Lower leg skin (tissue), 4 donors: Measurements from ENCODE around the gene KCND1. TPM values are rescaled to one million over a fixed set of nuclear protein-coding genes. Genes with fewer than 3 reads are reported as not detected.

Experiments
- DNase-seq, 2 donors: peaks; one replicate each; pipeline ENCODE4 v3.0.0-alpha.2; 2019; ENCODE audit warnings: low spot score in 2 of 2
- H3K4me3 ChIP-seq: fragments of 200-600 bp; sonication (generic); 2 replicates; pipeline ENCODE4 v1.5.1; 2017; ENCODE audit warnings: mild to moderate bottlenecking, low read depth; ENCODE audit not compliant: poor library complexity, severe bottlenecking
- POLR2A ChIP-seq, 2 donors: fragments of 450-650 bp; IDR thresholded peaks; one replicate each; pipeline ENCODE4 v1.6.1; 2016 to 2017; ENCODE audit warnings: antibody characterized with exemption in 2 of 2, mild to moderate bottlenecking in 1 of 2, moderate library complexity in 1 of 2
- WGBS, 2 donors: methylation state at CpG; one replicate each; pipeline ENCODE4 v1.1.5; 2018; 5-methylcytosine and 5-hydroxymethylcytosine counted together
- intact Hi-C: fragments of 100-400 bp; cut with DNase I; formaldehyde crosslinking; loops from one replicate; pipeline ENCODE4 v1.15.0; 2023; ENCODE audit warnings: low total_unique reads
- total RNA-seq, 4 donors: library from RNA; depleted of rRNA; stranded (reverse); fragments of >200 nt; gene quantifications; one replicate each; pipeline ENCODE4 v1.1.0, GENCODE V29; 2016
- TF ChIP-seq, protein P1 (sequence below), 3 donors: fragments of 450-650 bp; IDR thresholded peaks; one replicate each; pipeline ENCODE4 v1.5.1; 2016; ENCODE audit warnings: antibody characterized with exemption in 3 of 3, mild to moderate bottlenecking in 3 of 3, moderate library complexity in 2 of 3

The KCND1 gene
- total RNA-seq, 4 donors from 2014 or later: 0.08 to 0.72 (median 0.33) TPM

DNA sequence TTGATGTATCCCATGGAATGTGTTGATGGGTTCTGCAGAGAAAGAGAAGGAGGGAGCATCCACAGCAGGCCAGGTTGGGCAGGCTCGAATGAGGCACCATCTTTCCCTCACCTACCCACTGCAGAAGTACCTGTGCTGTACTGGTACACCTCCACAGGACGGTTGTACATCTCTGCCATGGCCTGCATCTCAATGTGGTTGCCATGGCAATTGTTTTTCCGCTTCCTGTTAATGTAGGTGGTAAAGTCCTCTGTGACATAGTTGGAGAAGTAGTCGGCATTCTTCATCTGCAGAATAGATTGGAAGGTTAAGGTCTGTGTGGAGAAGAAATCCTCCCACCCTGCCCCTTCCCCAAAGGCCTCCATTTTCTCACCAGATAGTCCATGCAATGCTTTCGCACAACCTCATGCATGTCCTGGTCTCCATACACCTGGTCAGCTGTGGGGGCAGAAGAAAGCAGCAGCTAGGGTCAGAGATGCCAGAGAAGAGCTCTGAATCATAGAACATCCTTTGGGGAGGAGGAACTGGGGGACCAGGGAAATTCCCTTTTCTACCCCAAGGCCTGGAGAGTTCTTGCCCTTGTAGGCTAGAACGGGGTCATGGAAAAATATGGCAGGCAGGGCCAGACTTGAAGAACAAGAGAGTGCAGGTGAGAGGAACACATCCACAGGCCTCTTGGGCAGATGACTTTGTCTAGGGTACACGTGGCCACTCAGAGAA is 36.9 kb downstream of the KCND1 start:
- TF ChIP-seq, protein P1, sequence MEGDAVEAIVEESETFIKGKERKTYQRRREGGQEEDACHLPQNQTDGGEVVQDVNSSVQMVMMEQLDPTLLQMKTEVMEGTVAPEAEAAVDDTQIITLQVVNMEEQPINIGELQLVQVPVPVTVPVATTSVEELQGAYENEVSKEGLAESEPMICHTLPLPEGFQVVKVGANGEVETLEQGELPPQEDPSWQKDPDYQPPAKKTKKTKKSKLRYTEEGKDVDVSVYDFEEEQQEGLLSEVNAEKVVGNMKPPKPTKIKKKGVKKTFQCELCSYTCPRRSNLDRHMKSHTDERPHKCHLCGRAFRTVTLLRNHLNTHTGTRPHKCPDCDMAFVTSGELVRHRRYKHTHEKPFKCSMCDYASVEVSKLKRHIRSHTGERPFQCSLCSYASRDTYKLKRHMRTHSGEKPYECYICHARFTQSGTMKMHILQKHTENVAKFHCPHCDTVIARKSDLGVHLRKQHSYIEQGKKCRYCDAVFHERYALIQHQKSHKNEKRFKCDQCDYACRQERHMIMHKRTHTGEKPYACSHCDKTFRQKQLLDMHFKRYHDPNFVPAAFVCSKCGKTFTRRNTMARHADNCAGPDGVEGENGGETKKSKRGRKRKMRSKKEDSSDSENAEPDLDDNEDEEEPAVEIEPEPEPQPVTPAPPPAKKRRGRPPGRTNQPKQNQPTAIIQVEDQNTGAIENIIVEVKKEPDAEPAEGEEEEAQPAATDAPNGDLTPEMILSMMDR (IDR thresholded peaks at IDR 0.05): no peak
- no peak for TF ChIP-seq POLR2A (IDR thresholded peaks at IDR 0.05)
- intact Hi-C loops: no loop called here
- DNase-seq: no peak
- WGBS, 2 donors: 76 to 79% methylated on average over 5 to 7 of the region's 7 CpGs
- no peak overlapping the region for H3K4me3 ChIP-seq

- no peak for TF ChIP-seq POLR2A (IDR thresholded peaks at IDR 0.05)
- TF ChIP-seq, protein P1 (IDR thresholded peaks at IDR 0.05): no peak
- intact Hi-C loops: no loop called here
- H3K4me3 ChIP-seq: no peak overlapping the region
- DNase-seq: no peak
- WGBS, 2 donors: 94 to 95% methylated on average over 2 of the region's 2 CpGs
Observed at GRCh38 chrX:48933757-48934156, 37.9 kb downstream of the KCND1 start.

DNA sequence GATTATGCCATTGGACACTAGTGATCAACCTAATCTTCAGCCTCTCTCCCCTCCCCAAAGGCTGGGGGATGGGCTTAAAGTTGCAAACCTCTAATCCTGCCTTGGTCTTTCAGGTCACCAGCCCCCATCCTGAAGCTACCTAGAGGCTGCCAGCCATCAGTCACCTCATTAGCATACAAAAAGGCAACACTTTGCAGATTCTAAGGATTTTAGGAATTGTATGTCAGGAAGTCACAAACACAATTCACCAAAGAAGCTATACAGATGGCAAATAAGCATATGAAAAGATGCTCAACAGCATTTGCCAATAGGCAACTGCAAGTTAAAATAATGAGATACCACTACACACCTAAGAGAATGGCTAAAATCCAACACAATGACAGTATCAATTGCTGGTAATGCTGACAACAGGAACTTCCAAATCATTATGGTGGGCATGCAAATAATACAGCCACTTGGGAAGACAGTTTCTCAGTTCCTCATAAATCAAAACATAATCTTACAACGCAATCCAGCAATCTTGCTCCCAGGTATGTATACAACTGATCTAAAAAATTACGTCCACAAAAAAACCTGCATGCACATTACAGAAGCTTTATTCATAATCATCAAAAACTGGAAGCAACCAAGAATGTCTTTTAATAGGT is 43.8 kb downstream of the KCND1 start:
- 74 to 85% methylated on average over 2 of the region's 2 CpGs for WGBS, 2 donors
- no peak for DNase-seq
- TF ChIP-seq, protein P1 (IDR thresholded peaks at IDR 0.05): no peak
- TF ChIP-seq POLR2A (IDR thresholded peaks at IDR 0.05): no peak
- intact Hi-C loops: no loop called here
- no peak overlapping the region for H3K4me3 ChIP-seq

DNA sequence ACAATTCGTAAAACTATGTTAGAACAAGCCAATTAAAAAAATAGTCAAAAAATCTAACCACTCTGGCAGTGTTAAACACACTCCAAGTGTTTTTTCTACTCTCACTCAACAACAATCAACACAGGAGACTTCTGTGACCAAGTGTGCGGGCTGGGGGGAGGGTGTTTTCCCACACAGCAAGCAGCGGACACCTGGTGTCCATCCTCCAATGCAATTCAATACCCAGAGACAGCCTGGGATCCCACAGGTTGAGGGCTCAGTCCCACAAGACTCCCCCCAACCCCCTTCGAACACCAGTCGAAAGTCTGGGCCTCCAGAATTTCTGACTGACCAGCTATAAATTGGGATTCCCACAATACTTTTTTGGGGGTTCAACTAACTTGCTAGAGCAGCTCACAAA is 44.5 kb downstream of the KCND1 start:
- no peak for DNase-seq
- TF ChIP-seq, protein P1 (IDR thresholded peaks at IDR 0.05): no peak
- no peak for TF ChIP-seq POLR2A (IDR thresholded peaks at IDR 0.05)
- 67 to 83% methylated on average over 5 of the region's 5 CpGs for WGBS, 2 donors
- intact Hi-C loops: no loop called here
- no peak overlapping the region for H3K4me3 ChIP-seq

DNA sequence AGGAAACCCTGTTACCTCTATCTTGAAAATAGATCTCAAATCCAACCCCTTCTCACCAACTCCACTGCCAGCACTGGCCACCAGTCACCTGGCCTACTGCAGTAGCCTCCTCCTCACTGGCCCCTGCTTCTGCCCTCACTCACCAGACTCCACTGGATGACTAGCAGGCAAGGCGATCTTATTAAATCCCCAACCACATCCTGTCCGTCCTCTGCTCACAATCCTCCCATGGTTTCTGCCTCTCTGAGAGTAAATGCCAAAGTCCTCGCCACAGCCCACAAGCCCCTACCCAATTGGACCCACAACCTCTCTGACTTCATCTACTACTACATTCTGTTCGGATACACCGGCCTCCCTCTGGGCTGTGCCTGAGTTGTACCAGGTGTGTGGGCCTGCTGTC is 47.4 kb downstream of the KCND1 start:
- no peak for DNase-seq
- intact Hi-C loops: no loop called here
- 85 to 93% methylated on average over 5 of the region's 5 CpGs for WGBS, 2 donors
- H3K4me3 ChIP-seq: no peak overlapping the region
- TF ChIP-seq, protein P1 (IDR thresholded peaks at IDR 0.05): no peak
- TF ChIP-seq POLR2A (IDR thresholded peaks at IDR 0.05): no peak
